A549 (cell line): Measurements from ENCODE around the gene GRID2. TPM values are rescaled to one million over a fixed set of nuclear protein-coding genes. Genes with fewer than 3 reads are reported as not detected.

Experiments
- ATAC-seq, 2 experiments: fragments of 200-7000 bp in 1 of 2; fragments of >200 bp in 1 of 2; cut with Nextera tagmentation in 1 of 2; cut with Tn5 transposase in 1 of 2; 3 replicates each; pipeline versions ENCODE4 v1.8.0 to v1.9.1; 2018 to 2020; ENCODE audit warnings: mild to moderate bottlenecking in 1 of 2, moderate library complexity in 1 of 2
- CTCF ChIA-PET: fragments of 300-600 bp; sonication (Branson Sonifier 250); formaldehyde crosslinking; extraction: SDS; loops from one replicate; lab custom pipeline; 2021; ENCODE audit warnings: antibody characterized with exemption, inconsistent platforms; lab: Yijun Ruan, JAX
- POLR2A ChIA-PET: fragments of 350-600 bp; formaldehyde crosslinking; extraction: SDS; loops from one replicate; lab custom pipeline; 2021; ENCODE audit warnings: antibody characterized with exemption, inconsistent platforms; lab: Yijun Ruan, JAX
- DNase-seq, 2 experiments: peaks; one replicate each; pipeline versions ENCODE4 v3.0.0 to v3.0.0-alpha.2; 2011 to 2016; ENCODE audit warnings: low read depth in 1 of 2, low spot score in 1 of 2
- FAIRE-seq: peaks from 2 replicates; lab custom pipeline; 2011; peaks lifted over from hg19 to GRCh38; lab: Jason Lieb, UNC
- H3K27ac ChIP-seq, 2 experiments: fragments of >200 bp; sonication (Bioruptor Twin); formaldehyde crosslinking; 3 replicates each; pipeline ENCODE4 v1.5.1; 2016 to 2017
- H3K4me1 ChIP-seq: fragments of >200 bp; sonication (Bioruptor Twin); formaldehyde crosslinking; 3 replicates; pipeline ENCODE4 v1.6.1; 2016
- H3K4me2 ChIP-seq: fragments of >200 bp; sonication (Bioruptor Twin); formaldehyde crosslinking; 3 replicates; pipeline ENCODE4 v1.6.1; 2016
- H3K4me3 ChIP-seq: fragments of >200 bp; sonication (Bioruptor Twin); formaldehyde crosslinking; 3 replicates; pipeline ENCODE4 v1.5.1; 2016
- H3K9me3 ChIP-seq: fragments of >200 bp; sonication (Bioruptor Twin); formaldehyde crosslinking; 3 replicates; pipeline ENCODE4 v1.6.1; 2016
- ATOH8 ChIP-seq: fragments of 250-450 bp; sonication (Bioruptor Pico); IDR thresholded peaks from 2 replicates; pipeline ENCODE4 v1.5.0; 2020; ENCODE audit warnings: low read depth, mild to moderate bottlenecking, moderate library complexity
- CBX2 ChIP-seq: fragments of 200-600 bp; sonication (generic); IDR thresholded peaks from 2 replicates; pipeline ENCODE4 v1.6.1; 2016; ENCODE audit warnings: low read depth, mild to moderate bottlenecking, borderline replicate concordance
- CEBPB ChIP-seq, 2 experiments: fragments of >200 bp in 1 of 2; sonication (Bioruptor Twin) in 1 of 2; formaldehyde crosslinking in 1 of 2; IDR thresholded peaks; 2 replicates each; pipeline ENCODE4 v1.6.1; 2012 to 2016
- CHD2 ChIP-seq: fragments of 150-350 bp; IDR thresholded peaks from 2 replicates; pipeline ENCODE4 v1.6.1; 2014; ENCODE audit warnings: low read length; ENCODE audit not compliant: partially characterized antibody
- CHD4 ChIP-seq: fragments of 200-600 bp; sonication (generic); IDR thresholded peaks from 2 replicates; pipeline ENCODE4 v1.6.1; 2016; ENCODE audit warnings: antibody characterized with exemption, mild to moderate bottlenecking, borderline replicate concordance
- EHF ChIP-seq: fragments of 250-450 bp; sonication (Bioruptor Pico); IDR thresholded peaks from 2 replicates; pipeline ENCODE4 v1.5.0; 2020; ENCODE audit warnings: mild to moderate bottlenecking
- EHMT2 ChIP-seq: fragments of 200-600 bp; sonication (generic); IDR thresholded peaks from 2 replicates; pipeline ENCODE4 v1.6.1; 2016; ENCODE audit warnings: antibody characterized with exemption, low read depth, mild to moderate bottlenecking, moderate library complexity
- EP300 ChIP-seq, 2 experiments: fragments of >200 bp; sonication (Bioruptor Twin); formaldehyde crosslinking; IDR thresholded peaks; 2 replicates in 1 of 2; 3 replicates in 1 of 2; pipeline ENCODE4 v1.6.1; 2016 to 2017
- ESRRA ChIP-seq: fragments of 150-350 bp; IDR thresholded peaks from 2 replicates; pipeline ENCODE4 v1.6.1; 2014; ENCODE audit warnings: mild to moderate bottlenecking, low read length, borderline replicate concordance
- FOSB ChIP-seq: fragments of 250-450 bp; sonication (Bioruptor Pico); IDR thresholded peaks from 2 replicates; pipeline ENCODE4 v1.5.0; 2020; ENCODE audit warnings: mild to moderate bottlenecking, moderate library complexity
- FOXS1 ChIP-seq: fragments of 250-450 bp; sonication (Bioruptor Pico); IDR thresholded peaks from 2 replicates; pipeline ENCODE4 v1.5.0; 2020; ENCODE audit warnings: mild to moderate bottlenecking, moderate library complexity
- HDAC2 ChIP-seq: fragments of 200-600 bp; sonication (generic); IDR thresholded peaks from 2 replicates; pipeline ENCODE4 v1.6.1; 2016
- HEYL ChIP-seq: fragments of 250-450 bp; sonication (Bioruptor Pico); IDR thresholded peaks from 2 replicates; pipeline ENCODE4 v1.8.0; 2021; ENCODE audit warnings: mild to moderate bottlenecking, moderate library complexity
- HOXB5 ChIP-seq: fragments of 250-450 bp; sonication (Bioruptor Pico); IDR thresholded peaks from 2 replicates; pipeline ENCODE4 v1.5.0; 2020; ENCODE audit warnings: mild to moderate bottlenecking, moderate library complexity
- KDM5A ChIP-seq: fragments of 200-600 bp; sonication (generic); IDR thresholded peaks from 2 replicates; pipeline ENCODE4 v1.6.1; 2016; ENCODE audit warnings: antibody characterized with exemption, mild to moderate bottlenecking
- MAX ChIP-seq: IDR thresholded peaks from 2 replicates; pipeline ENCODE4 v1.6.1; 2012
- NFE2L2 ChIP-seq: fragments of 150-350 bp; conservative IDR thresholded peaks from 2 replicates; pipeline ENCODE4 v1.6.1; 2014; ENCODE audit warnings: low read length
- RCOR1 ChIP-seq: fragments of 150-350 bp; IDR thresholded peaks from 2 replicates; pipeline ENCODE4 v1.6.1; 2014; ENCODE audit warnings: antibody characterized with exemption, low read length, low read depth
- RNF2 ChIP-seq: fragments of 200-600 bp; sonication (generic); IDR thresholded peaks from 2 replicates; pipeline ENCODE4 v1.6.1; 2016; ENCODE audit warnings: low read depth, mild to moderate bottlenecking, antibody characterized with exemption, moderate library complexity, borderline replicate concordance
- TFCP2L1 ChIP-seq: fragments of 250-450 bp; sonication (Bioruptor Pico); IDR thresholded peaks from 2 replicates; pipeline ENCODE4 v1.5.0; 2021; ENCODE audit warnings: mild to moderate bottlenecking
- WGBS: methylation state at CpG from one replicate; pipeline ENCODE4 v1.1.6; 2017; ENCODE audit errors: missing lambda C conversion rate; 5-methylcytosine and 5-hydroxymethylcytosine counted together
- polyA plus RNA-seq, 4 experiments: library from polyadenylated mRNA; depleted of rRNA in 3 of 4; stranded (reverse); fragments of >200 nt; fragmentation: RNase III in 1 of 4; extraction: RNeasy Plus Mini Kit Qiagen cat#74134 plus additional on column Dnase treatment in 1 of 4; gene quantifications; 2 replicates in 3 of 4; 3 replicates in 1 of 4; pipeline ENCODE4 v1.2.3, GENCODE V29; 2011 to 2017
- TF ChIP-seq, protein P1 (sequence below): fragments of 450-650 bp; IDR thresholded peaks from 2 replicates; pipeline ENCODE4 v1.6.1; 2014; ENCODE audit warnings: antibody characterized with exemption
- TF ChIP-seq, protein P2 (sequence below): IDR thresholded peaks from 2 replicates; pipeline ENCODE4 v1.6.1; 2012

Gene GRID2
- polyA plus RNA-seq, 2 of the 4 experiments (the other 2 are of a cell fraction), result not detected

GRCh38 chr4:92497141-92497540, 193.4 kb downstream of the GRID2 start:
- whole genome bisulfite sequencing, result 13% methylated on average over 1 of the region's 1 CpG
- ATAC-seq (no peak), DNase-seq (no peak), FAIRE-seq (no peak)
- POLR2A ChIA-PET, result no interaction called here
- CTCF ChIA-PET, result no interaction called here
- Histone ChIP-seq H3K4me3 (no peak overlapping the region), H3K4me1 (no peaks in the 10 kb centered on the region), H3K4me2 (no peak overlapping the region), H3K9me3 (no peaks in the 10 kb centered on the region), H3K27ac (no peak overlapping the region)
- TF ChIP-seq, protein P1, sequence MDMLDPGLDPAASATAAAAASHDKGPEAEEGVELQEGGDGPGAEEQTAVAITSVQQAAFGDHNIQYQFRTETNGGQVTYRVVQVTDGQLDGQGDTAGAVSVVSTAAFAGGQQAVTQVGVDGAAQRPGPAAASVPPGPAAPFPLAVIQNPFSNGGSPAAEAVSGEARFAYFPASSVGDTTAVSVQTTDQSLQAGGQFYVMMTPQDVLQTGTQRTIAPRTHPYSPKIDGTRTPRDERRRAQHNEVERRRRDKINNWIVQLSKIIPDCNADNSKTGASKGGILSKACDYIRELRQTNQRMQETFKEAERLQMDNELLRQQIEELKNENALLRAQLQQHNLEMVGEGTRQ, result no peak

GRCh38 chr4:92501456-92501855, 197.7 kb downstream of the GRID2 start:
- Histone ChIP-seq H3K27ac (no peak overlapping the region), H3K4me3 (no peak overlapping the region), H3K4me2 (no peak overlapping the region), H3K4me1 (no peaks in the 10 kb centered on the region), H3K9me3 (no peaks in the 10 kb centered on the region)
- WGBS, result 24% methylated on average over 2 of the region's 2 CpGs
- CTCF ChIA-PET, result no interaction called here
- no peak for TF ChIP-seq MAX
- no peak for TF ChIP-seq HEYL
- TF ChIP-seq HOXB5, result no peak
- DNase-seq (no peak), ATAC-seq (no peak), FAIRE-seq (no peak)
- POLR2A ChIA-PET, result no interaction called here

DNA sequence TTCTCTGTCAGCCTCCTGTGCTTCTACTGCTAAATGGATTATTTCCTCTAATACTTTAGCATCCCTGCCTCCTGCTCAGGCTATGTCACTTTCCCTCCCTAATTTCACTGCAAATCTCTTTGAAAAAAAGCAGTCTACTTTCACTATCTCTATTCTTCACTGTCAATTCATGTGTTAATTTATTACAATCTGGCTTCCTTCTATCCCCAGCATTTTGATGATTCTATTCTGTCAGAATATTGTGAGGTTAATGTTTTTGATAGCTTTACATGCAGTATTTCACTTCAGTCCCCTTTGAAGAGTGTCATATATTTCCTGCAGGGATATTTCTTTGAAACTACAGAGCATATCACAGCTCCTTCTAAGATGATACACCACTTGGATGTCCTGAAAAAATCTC, 203.2 kb downstream of the GRID2 start:
- TF ChIP-seq ESRRA (no peak), ATOH8 (no peak), HOXB5 (no peak), EHMT2 (no peak), KDM5A (no peak), CHD2 (no peak), CBX2 (no peak), RCOR1 (no peak), EP300 (IDR thresholded peaks at IDR 0.05) (no peak), FOXS1 (CRISPR knock-in tag) (no peak), EHF (CRISPR knock-in tag) (no peak)
- TF ChIP-seq, protein P2, sequence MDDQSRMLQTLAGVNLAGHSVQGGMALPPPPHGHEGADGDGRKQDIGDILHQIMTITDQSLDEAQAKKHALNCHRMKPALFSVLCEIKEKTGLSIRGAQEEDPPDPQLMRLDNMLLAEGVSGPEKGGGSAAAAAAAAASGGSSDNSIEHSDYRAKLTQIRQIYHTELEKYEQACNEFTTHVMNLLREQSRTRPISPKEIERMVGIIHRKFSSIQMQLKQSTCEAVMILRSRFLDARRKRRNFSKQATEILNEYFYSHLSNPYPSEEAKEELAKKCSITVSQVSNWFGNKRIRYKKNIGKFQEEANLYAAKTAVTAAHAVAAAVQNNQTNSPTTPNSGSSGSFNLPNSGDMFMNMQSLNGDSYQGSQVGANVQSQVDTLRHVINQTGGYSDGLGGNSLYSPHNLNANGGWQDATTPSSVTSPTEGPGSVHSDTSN, result no peak
- Histone ChIP-seq H3K4me1 (no peaks in the 10 kb centered on the region), H3K27ac (no peak overlapping the region), H3K4me3 (no peak overlapping the region), H3K4me2 (no peak overlapping the region), H3K9me3 (no peaks in the 10 kb centered on the region)
- DNase-seq (no peak), FAIRE-seq (no peak), ATAC-seq (no peak)
- CTCF ChIA-PET, result no interaction called here
- POLR2A ChIA-PET, result no interaction called here

DNA sequence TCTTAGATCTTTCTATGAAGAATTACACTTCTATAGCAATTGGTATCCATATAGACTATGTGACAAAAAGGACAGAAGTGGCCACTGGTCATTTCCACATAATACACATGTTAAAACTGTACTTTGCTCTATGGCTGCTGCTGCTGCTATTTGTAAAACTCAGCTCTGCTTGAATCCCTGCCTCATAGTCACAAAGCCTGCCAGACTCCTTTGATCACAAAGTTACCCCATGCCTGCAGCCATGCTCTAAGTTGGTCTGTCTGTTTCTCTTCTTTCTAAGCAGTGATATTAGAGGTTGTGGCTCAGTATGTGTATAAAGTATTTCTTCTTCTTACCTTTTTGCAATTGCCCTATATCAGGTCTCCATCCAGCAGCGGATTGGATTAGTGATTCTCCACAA, 210.9 kb downstream of the GRID2 start:
- Histone ChIP-seq H3K4me2 (no peak overlapping the region), H3K4me1 (no peaks in the 10 kb centered on the region)
- FAIRE-seq, result no peak
- 14% methylated on average over 1 of the region's 1 CpG for WGBS
- TF ChIP-seq NFE2L2 (no peak), FOXS1 (CRISPR knock-in tag) (no peak), RNF2 (no peak), TFCP2L1 (no peak), MAX (no peak), CHD4 (no peak), FOSB (no peak), HOXB5 (no peak), HDAC2 (no peak), CEBPB (IDR thresholded peaks at IDR 0.05) (no peak)
- TF ChIP-seq, all 56 proteins: peak for 0
- H3K4me3 ChIP-seq, result no peak overlapping the region
- H3K9me3 ChIP-seq, result no peaks in the 10 kb centered on the region
- ChIA-PET POLR2A (no interaction called here), CTCF (no interaction called here)
- DNase-seq (no peak), ATAC-seq (no peak)
- no peak overlapping the region for H3K27ac ChIP-seq
